Measurements from ENCODE around the gene RPS19.

- TF ChIP-seq EZH2 (IDR thresholded peaks at IDR 0.05; ENCODE audit: borderline replicate concordance, low read length) (no peak), CTCF (IDR thresholded peaks at IDR 0.05; ENCODE audit: low read length) (no peak)
Measured at GRCh38 chr19:41919948-41920712, 60.1 kb downstream of the RPS19 start.
